HFFc6 (cell line): ENCODE results near the gene TRIM69. TPM values are rescaled to one million over a fixed set of nuclear protein-coding genes. Genes with fewer than 3 reads are reported as not detected.
A peak's percentile ranks its signal among the peaks of the same experiment; 100 is the strongest.
"Not testable (repeated sequence)": the region's sequence is repeated elsewhere in the genome, so short reads cannot be mapped to it uniquely, and the experiment has no call there.

Experiments used
- DNase-seq: peaks from one replicate; pipeline ENCODE4 v3.0.0-alpha.2; 2018
- H3K27ac Mint-ChIP-seq: 2 replicates; pipeline ENCODE4 v1.8.0; 2020; ENCODE audit warnings: mild to moderate bottlenecking, mixed read lengths
- H3K27me3 Mint-ChIP-seq: 2 replicates; pipeline ENCODE4 v1.8.0; 2021; ENCODE audit warnings: mild to moderate bottlenecking, moderate library complexity, mixed read lengths; ENCODE audit not compliant: insufficient read depth
- H3K36me3 Mint-ChIP-seq: 2 replicates; pipeline ENCODE4 v1.8.0; 2021; ENCODE audit warnings: low read depth, mixed read lengths
- H3K4me1 Mint-ChIP-seq: 2 replicates; pipeline ENCODE4 v1.8.0; 2020; ENCODE audit warnings: low read depth, mixed read lengths
- H3K4me3 Mint-ChIP-seq: 2 replicates; pipeline ENCODE4 v1.8.0; 2020; ENCODE audit warnings: mild to moderate bottlenecking, moderate library complexity, mixed read lengths
- H3K9me3 Mint-ChIP-seq: 2 replicates; pipeline ENCODE4 v1.8.0; 2020; ENCODE audit warnings: mild to moderate bottlenecking, mixed read lengths
- CTCF ChIP-seq: fragments of 200-600 bp; sonication (generic); IDR thresholded peaks from 2 replicates; pipeline ENCODE4 v1.5.0; 2021; ENCODE audit warnings: antibody characterized with exemption, mild to moderate bottlenecking
- total RNA-seq, 6 experiments: library from RNA; stranded (reverse); fragmentation: NEBNext Ultra II Directional; extraction: Animal tissue kit (Norgen Biotek cat#: 25700); gene quantifications; 2 replicates in 1 of 6; 3 replicates in 5 of 6; pipeline ENCODE4 v1.2.3, GENCODE V29; 2021

Gene TRIM69
- total RNA-seq, 6 experiments from 2014 or later: 7.2 to 8.7 (median 8.3) TPM

DNA sequence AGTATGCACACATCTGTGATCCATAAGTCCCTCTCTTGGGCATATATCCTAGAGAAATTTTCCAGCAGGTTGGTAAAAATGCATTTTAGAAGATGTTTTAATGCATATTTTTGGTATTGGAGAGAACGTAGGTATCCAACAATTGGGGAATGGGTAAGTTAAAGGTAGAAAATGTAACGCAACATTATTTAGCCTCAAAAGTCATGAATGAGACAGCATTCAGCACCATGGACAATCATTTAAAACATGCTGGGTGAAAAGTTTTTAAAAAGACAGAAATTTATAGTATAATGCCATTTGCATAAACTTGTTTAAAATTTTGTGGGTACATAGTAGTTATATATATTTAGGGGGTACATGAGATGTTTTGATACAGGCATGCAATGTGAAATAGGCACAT, 43.4 kb downstream of the TRIM69 start:
- DNase-seq: no peak
- Mint-ChIP-seq H3K36me3 (no peaks in the 10 kb centered on the region), H3K27me3 (peaks cover 3% of the 10 kb centered on the region), H3K9me3 (no peaks in the 10 kb centered on the region), H3K27ac (no peak overlapping the region), H3K4me1 (peaks cover 7% of the 10 kb centered on the region), H3K4me3 (no peak overlapping the region)
- no peak for TF ChIP-seq CTCF

DNA sequence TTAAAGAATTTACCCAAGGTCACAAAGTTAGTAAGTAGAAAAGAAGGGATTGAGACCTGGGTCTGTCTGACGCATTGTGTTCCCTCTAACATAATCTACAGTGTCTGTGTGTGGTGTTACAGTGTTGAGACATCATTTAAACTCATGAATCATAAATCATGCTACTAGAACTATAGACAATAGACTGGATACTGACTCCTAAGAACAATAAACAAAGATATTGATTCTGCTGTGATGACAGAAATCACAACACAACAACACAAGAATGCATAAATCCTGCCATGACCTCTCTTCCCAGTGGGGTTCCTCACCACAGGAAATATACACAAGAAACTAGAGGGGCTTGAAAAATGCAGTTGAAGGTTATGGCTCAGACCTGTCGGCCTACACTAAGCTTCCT, 44.3 kb downstream of the TRIM69 start:
- Mint-ChIP-seq H3K27me3 (peaks cover 3% of the 10 kb centered on the region), H3K4me1 (peaks cover 7% of the 10 kb centered on the region), H3K4me3 (no peak overlapping the region), H3K36me3 (no peaks in the 10 kb centered on the region), H3K27ac (no peak overlapping the region), H3K9me3 (no peaks in the 10 kb centered on the region)
- no peak for DNase-seq
- no peak for TF ChIP-seq CTCF

DNA sequence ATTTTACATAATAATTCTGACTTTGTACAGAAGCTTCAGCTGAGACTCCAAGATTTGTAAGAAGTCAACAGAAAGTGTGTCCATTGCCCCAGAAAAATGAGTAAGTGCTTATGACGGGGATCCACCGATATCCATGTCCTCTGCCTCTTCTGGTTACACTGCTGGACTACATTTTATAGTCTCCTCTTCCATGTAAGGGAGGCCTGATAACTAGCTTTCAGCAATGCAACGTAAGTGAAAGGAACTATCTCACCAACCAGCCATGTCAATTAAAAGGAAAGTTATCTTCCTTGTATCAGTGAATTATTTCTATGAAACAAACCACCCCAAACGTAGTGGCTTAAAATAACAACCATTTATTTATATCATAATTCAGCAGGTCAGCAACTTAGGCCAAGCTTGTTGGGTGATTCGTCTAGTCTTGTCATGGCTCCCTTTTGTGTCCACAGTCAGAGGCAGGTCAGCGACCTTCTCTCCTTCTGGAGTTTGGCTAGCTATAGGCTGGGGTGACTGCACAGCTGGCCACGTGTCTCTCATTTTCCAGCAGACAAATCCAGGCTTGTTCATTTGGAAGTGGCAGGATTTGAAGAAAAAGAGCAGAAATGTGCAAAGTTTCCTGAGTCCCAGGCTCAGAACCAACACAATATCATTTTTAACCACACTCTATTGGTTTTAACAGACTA, 44.9 kb downstream of the TRIM69 start:
- Mint-ChIP-seq H3K4me3 (no peak overlapping the region), H3K4me1 (peaks cover 7% of the 10 kb centered on the region), H3K36me3 (no peaks in the 10 kb centered on the region), H3K27ac (no peak overlapping the region), H3K9me3 (no peaks in the 10 kb centered on the region), H3K27me3 (peaks cover 3% of the 10 kb centered on the region)
- no peak for TF ChIP-seq CTCF
- no peak for DNase-seq

DNA sequence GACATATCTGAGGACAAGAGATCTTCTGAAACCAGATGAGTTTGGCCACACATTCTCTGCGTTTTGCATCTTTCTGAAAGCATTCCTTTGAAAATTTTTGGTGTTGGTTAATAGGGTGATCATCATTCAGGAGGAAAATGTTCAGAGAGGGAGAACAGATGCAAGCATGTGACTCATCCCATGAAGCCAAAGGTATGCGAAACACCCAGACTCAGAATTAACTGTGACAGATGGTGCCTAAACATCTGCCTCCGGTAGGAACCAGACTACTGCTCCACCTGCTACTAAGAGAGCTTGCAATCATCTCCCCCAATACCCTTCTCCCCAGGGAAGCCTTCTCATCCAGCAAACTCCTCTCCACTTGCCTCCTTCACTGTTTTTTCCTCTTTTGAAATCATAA, 46.2 kb downstream of the TRIM69 start:
- peaks cover 7% of the 10 kb centered on the region for H3K4me1 Mint-ChIP-seq
- H3K4me3 Mint-ChIP-seq: no peak overlapping the region
- DNase-seq: no peak
- no peaks in the 10 kb centered on the region for H3K36me3 Mint-ChIP-seq
- peaks cover 2% of the 10 kb centered on the region for H3K27me3 Mint-ChIP-seq
- no peak for TF ChIP-seq CTCF
- no peak overlapping the region for H3K27ac Mint-ChIP-seq
- H3K9me3 Mint-ChIP-seq: no peaks in the 10 kb centered on the region

DNA sequence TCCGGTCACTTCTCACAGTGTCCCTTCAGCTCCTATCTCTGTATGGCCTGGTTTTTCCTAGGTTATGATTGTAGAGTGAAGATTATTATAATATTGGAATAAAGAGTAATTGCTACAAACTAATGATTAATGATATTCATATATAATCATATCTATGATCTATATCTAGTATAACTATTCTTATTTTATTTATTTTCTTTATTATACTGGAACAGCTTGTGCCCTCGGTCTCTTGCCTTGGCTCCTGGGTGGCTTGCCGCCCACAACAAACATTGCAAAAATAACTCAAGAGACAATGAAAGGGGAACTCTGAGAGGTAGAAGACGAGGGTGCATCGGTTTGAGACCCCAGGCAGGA, 48.6 kb downstream of the TRIM69 start:
- H3K36me3 Mint-ChIP-seq, H3K27ac Mint-ChIP-seq, DNase-seq, H3K4me3 Mint-ChIP-seq, H3K27me3 Mint-ChIP-seq, H3K4me1 Mint-ChIP-seq, H3K9me3 Mint-ChIP-seq: not testable (repeated sequence)
- peak; percentile 59 for TF ChIP-seq CTCF

DNA sequence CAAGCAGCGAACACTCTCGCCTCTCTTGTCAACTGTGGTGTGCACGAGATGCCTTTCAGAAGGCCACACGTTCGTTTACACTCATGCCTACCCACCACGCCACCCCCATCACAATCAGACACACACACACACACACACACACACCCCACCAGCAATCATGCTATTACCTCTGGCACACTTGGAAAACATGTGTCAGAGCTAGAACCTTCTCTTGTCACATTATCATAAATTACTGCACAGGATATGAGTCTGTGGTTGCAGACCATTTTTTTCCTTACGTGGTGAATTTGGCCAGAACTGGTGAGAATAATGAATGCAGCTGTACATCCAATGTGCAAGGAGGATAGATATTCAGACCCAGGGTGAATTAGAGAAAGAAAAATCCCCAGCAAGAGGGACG, 52.4 kb downstream of the TRIM69 start:
- Mint-ChIP-seq H3K9me3 (no peaks in the 10 kb centered on the region), H3K4me3 (no peak overlapping the region), H3K4me1 (peaks cover 7% of the 10 kb centered on the region), H3K36me3 (no peaks in the 10 kb centered on the region), H3K27ac (no peak overlapping the region), H3K27me3 (peaks cover 23% of the 10 kb centered on the region)
- TF ChIP-seq CTCF: no peak
- DNase-seq: no peak
